AG08395 (cell line): Measurements from ENCODE around the gene FAM76B.

ENCODE experiments used
- DNase-seq: peaks from one replicate; pipeline ENCODE4 v3.0.0; 2012; ENCODE audit warnings: mixed read lengths, low spot score

The FAM76B gene

GRCh38 chr11:95729462-95729861 lies 60.1 kb downstream of the FAM76B start:
- DNase-seq: no peak

- no peak for DNase-seq
Measured at GRCh38 chr11:95728790-95729189, 60.8 kb downstream of the FAM76B start.

GRCh38 chr11:95728094-95728493 lies 61.5 kb downstream of the FAM76B start:
- no peak for DNase-seq

GRCh38 chr11:95727620-95728019 lies 62.0 kb downstream of the FAM76B start:
- no peak for DNase-seq

GRCh38 chr11:95727111-95727510 lies 62.5 kb downstream of the FAM76B start:
- DNase-seq: no peak

- DNase-seq: no peak
Measured at GRCh38 chr11:95725196-95725595, 64.4 kb downstream of the FAM76B start.

GRCh38 chr11:95723361-95723942 lies 66.1 kb downstream of the FAM76B start:
- no peak for DNase-seq

- no peak for DNase-seq
Measured at GRCh38 chr11:95720195-95720594, 69.4 kb downstream of the FAM76B start.
